ENCODE data around the gene EGFL8. TPM values are rescaled to one million over a fixed set of nuclear protein-coding genes. Genes with fewer than 3 reads are reported as not detected.
"Not testable (repeated sequence)": the region's sequence is repeated elsewhere in the genome, so short reads cannot be mapped to it uniquely, and the experiment has no call there.

EGFL8 gene
- total and polyA plus RNA-seq, 4 donors = 1.8 to 8.2 (median 1.9) TPM

- H3K27ac ChIP-seq (ENCODE audit: low read depth in 1 of 2, low read length in 2 of 2) = no peak overlapping the region
- no peak for DNase-seq (ENCODE audit: low spot score)
- no peaks in the 10 kb centered on the region for H3K9me3 ChIP-seq (ENCODE audit: control insufficient read depth in 4 of 4, low read length in 3 of 4)
- no peaks in the 10 kb centered on the region for H3K27me3 ChIP-seq (ENCODE audit: control insufficient read depth in 4 of 4, insufficient read depth in 4 of 4, low read length in 3 of 4)
- 81% methylated on average over 5 of the region's 5 CpGs for WGBS
- H3K36me3 ChIP-seq (ENCODE audit: control insufficient read depth in 4 of 4, insufficient read depth in 3 of 4, low read depth in 1 of 4, low read length in 3 of 4) = no peaks in the 10 kb centered on the region
- TF ChIP-seq TAF1 (conservative IDR thresholded peaks at IDR 0.05) (no peak), SP1 (IDR thresholded peaks at IDR 0.05) (peak; percentile 70), RXRA (IDR thresholded peaks at IDR 0.05) (peak in 1 of 2 donors; percentile 21), HNF4A (conservative IDR thresholded peaks at IDR 0.05) (peak; percentile 27 to 61)
- no peak overlapping the region for H3K9ac ChIP-seq (ENCODE audit: low read depth in 1 of 2, low read length in 2 of 2)
- no peak overlapping the region for H3K4me3 ChIP-seq (ENCODE audit: low read depth in 1 of 3, low read length in 3 of 3)
- H3K4me1 ChIP-seq (ENCODE audit: control insufficient read depth in 4 of 4, insufficient read depth in 4 of 4, low read length in 3 of 4) = peaks cover 0 to 5% (median 0%) of the 10 kb centered on the region in 4 donors
Measured at GRCh38 chr6:32140420-32141046, 23.9 kb upstream of the EGFL8 start.

- not testable (repeated sequence) for H3K9me3 ChIP-seq (ENCODE audit: control insufficient read depth in 4 of 4, low read length in 3 of 4); H3K27ac ChIP-seq (ENCODE audit: low read depth in 1 of 2, low read length in 2 of 2); H3K9ac ChIP-seq (ENCODE audit: low read depth in 1 of 2, low read length in 2 of 2); DNase-seq (ENCODE audit: low spot score); H3K4me1 ChIP-seq (ENCODE audit: control insufficient read depth in 4 of 4, insufficient read depth in 4 of 4, low read length in 3 of 4); H3K27me3 ChIP-seq (ENCODE audit: control insufficient read depth in 4 of 4, insufficient read depth in 4 of 4, low read length in 3 of 4); H3K4me3 ChIP-seq (ENCODE audit: low read depth in 1 of 3, low read length in 3 of 3); H3K36me3 ChIP-seq (ENCODE audit: control insufficient read depth in 4 of 4, insufficient read depth in 3 of 4, low read depth in 1 of 4, low read length in 3 of 4)
- WGBS = 87% methylated on average over 7 of the region's 7 CpGs
Measured at GRCh38 chr6:32144238-32144637, 20.2 kb upstream of the EGFL8 start.

GRCh38 chr6:32146287-32146686 lies 18.1 kb upstream of the EGFL8 start:
- H3K4me3 ChIP-seq (ENCODE audit: low read depth in 1 of 3, low read length in 3 of 3) = no peak overlapping the region
- H3K9me3 ChIP-seq (ENCODE audit: control insufficient read depth in 4 of 4, low read length in 3 of 4) = peaks cover 0 to 2% (median 0%) of the 10 kb centered on the region in 4 donors
- peaks cover 0 to 5% (median 0%) of the 10 kb centered on the region in 4 donors for H3K27me3 ChIP-seq (ENCODE audit: control insufficient read depth in 4 of 4, insufficient read depth in 4 of 4, low read length in 3 of 4)
- TF ChIP-seq HNF4A (conservative IDR thresholded peaks at IDR 0.05) = no peak
- TF ChIP-seq ATF3 (IDR thresholded peaks at IDR 0.05) = no peak
- no peak for TF ChIP-seq FOXA2 (IDR thresholded peaks at IDR 0.05)
- no peak for TF ChIP-seq MAX (IDR thresholded peaks at IDR 0.05)
- no peak for TF ChIP-seq FOXA1 (IDR thresholded peaks at IDR 0.05)
- TF ChIP-seq GABPA (IDR thresholded peaks at IDR 0.05 in 1 of 2, conservative IDR thresholded peaks at IDR 0.05 in 1 of 2) = no peak
- no peak for TF ChIP-seq JUND (IDR thresholded peaks at IDR 0.05)
- no peak for TF ChIP-seq RXRA (IDR thresholded peaks at IDR 0.05)
- TF ChIP-seq TAF1 (conservative IDR thresholded peaks at IDR 0.05) = no peak
- TF ChIP-seq NR2F2 (IDR thresholded peaks at IDR 0.05) = no peak
- TF ChIP-seq YY1 (IDR thresholded peaks at IDR 0.05) = no peak
- no peak for TF ChIP-seq HNF4G (IDR thresholded peaks at IDR 0.05)
- TF ChIP-seq ZBTB33 (IDR thresholded peaks at IDR 0.05) = no peak
- TF ChIP-seq REST (IDR thresholded peaks at IDR 0.05) = no peak
- TF ChIP-seq EGR1 (IDR thresholded peaks at IDR 0.05; ENCODE audit: low read depth in 2 of 2) = no peak
- no peak for TF ChIP-seq CTCF (IDR thresholded peaks at IDR 0.05; ENCODE audit: low read depth, low read length, missing input control)
- no peak for TF ChIP-seq RAD21 (IDR thresholded peaks at IDR 0.05)
- no peak overlapping the region for H3K9ac ChIP-seq (ENCODE audit: low read depth in 1 of 2, low read length in 2 of 2)
- WGBS = 91% methylated on average over 1 of the region's 1 CpG
- H3K4me1 ChIP-seq (ENCODE audit: control insufficient read depth in 4 of 4, insufficient read depth in 4 of 4, low read length in 3 of 4) = no peaks in the 10 kb centered on the region
- H3K27ac ChIP-seq (ENCODE audit: low read depth in 1 of 2, low read length in 2 of 2) = no peak overlapping the region
- H3K36me3 ChIP-seq (ENCODE audit: control insufficient read depth in 4 of 4, insufficient read depth in 3 of 4, low read depth in 1 of 4, low read length in 3 of 4) = no peaks in the 10 kb centered on the region
- DNase-seq (ENCODE audit: low spot score) = no peak
